ENCODE results near the gene CISD2. TPM values are rescaled to one million over a fixed set of nuclear protein-coding genes. Genes with fewer than 3 reads are reported as not detected.

Gene CISD2
- total RNA-seq, 3 donors from 2014 or later = 22.5 to 24.5 (median 23.1) TPM

GRCh38 chr4:102836596-102836995 lies 32.2 kb upstream of the CISD2 start:
- H3K4me3 ChIP-seq = no peak overlapping the region
- ATAC-seq = no peak
- intact Hi-C loops (cut with DNase I, micrococcal nuclease) = no loop called here

GRCh38 chr4:102842367-102842766 lies 26.4 kb upstream of the CISD2 start:
- Histone ChIP-seq H3K4me1 (ENCODE audit: low read depth) (no peaks in the 10 kb centered on the region), H3K36me3 (ENCODE audit: low read depth) (no peaks in the 10 kb centered on the region), H3K9me3 (no peaks in the 10 kb centered on the region), H3K4me3 (no peak overlapping the region)
- ATAC-seq (no peak), DNase-seq (no peak)
- TF ChIP-seq CTCF (IDR thresholded peaks at IDR 0.05) = no peak
- intact Hi-C loops (cut with DNase I, micrococcal nuclease) = no loop called here

More at GRCh38 chr4:102836596-102836995, 32.2 kb upstream of the CISD2 start:
- H3K4me1 ChIP-seq (ENCODE audit: low read depth) = no peaks in the 10 kb centered on the region
- TF ChIP-seq CTCF (IDR thresholded peaks at IDR 0.05) = no peak
- no peaks in the 10 kb centered on the region for H3K36me3 ChIP-seq (ENCODE audit: low read depth)
- H3K9me3 ChIP-seq = no peaks in the 10 kb centered on the region
- DNase-seq = no peak

DNA sequence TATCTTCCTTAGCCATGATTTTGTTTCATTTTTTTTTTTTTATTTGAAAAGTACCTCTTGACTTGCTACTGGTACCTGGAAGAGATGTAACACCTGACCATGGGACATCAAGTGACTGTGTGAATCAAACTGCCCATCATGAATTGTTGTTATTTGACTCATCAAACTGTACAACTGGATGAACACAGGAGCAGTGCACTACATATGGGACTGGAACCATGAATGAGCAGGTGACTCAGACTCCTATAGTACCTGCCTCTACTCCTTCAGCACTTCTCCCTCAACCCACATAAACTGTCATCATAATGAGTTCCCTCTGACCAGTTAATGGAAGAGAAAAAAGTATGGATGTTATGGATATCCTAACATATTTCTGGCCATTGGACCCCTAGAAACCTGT lies 25.5 kb upstream of the CISD2 start:
- H3K36me3 ChIP-seq (ENCODE audit: low read depth) = no peaks in the 10 kb centered on the region
- intact Hi-C loops (cut with DNase I, micrococcal nuclease) = no loop called here
- ATAC-seq (no peak), DNase-seq (no peak)
- TF ChIP-seq CTCF (IDR thresholded peaks at IDR 0.05) = no peak
- no peak overlapping the region for H3K4me3 ChIP-seq
- H3K9me3 ChIP-seq = no peaks in the 10 kb centered on the region
- H3K4me1 ChIP-seq (ENCODE audit: low read depth) = no peaks in the 10 kb centered on the region

- ATAC-seq = no peak
- no peaks in the 10 kb centered on the region for H3K4me1 ChIP-seq (ENCODE audit: low read depth)
These were observed 24.9 kb upstream of the CISD2 start for GRCh38 chr4:102843938-102844337.

GRCh38 chr4:102847687-102848086 lies 21.1 kb upstream of the CISD2 start:
- no peak for ATAC-seq
- Histone ChIP-seq H3K9me3 (no peaks in the 10 kb centered on the region), H3K4me3 (no peak overlapping the region), H3K4me1 (ENCODE audit: low read depth) (peaks cover 4% of the 10 kb centered on the region), H3K36me3 (ENCODE audit: low read depth) (no peaks in the 10 kb centered on the region)
- DNase-seq = no peak
- TF ChIP-seq CTCF (IDR thresholded peaks at IDR 0.05) = no peak
- intact Hi-C loops (cut with DNase I, micrococcal nuclease) = no loop called here

More at GRCh38 chr4:102843938-102844337, 24.9 kb upstream of the CISD2 start:
- intact Hi-C loops (cut with DNase I, micrococcal nuclease) = no loop called here
- no peak for TF ChIP-seq CTCF (IDR thresholded peaks at IDR 0.05)
- Histone ChIP-seq H3K36me3 (ENCODE audit: low read depth) (no peaks in the 10 kb centered on the region), H3K9me3 (no peaks in the 10 kb centered on the region), H3K4me3 (no peak overlapping the region)
- DNase-seq = no peak

GRCh38 chr4:102849579-102850104 lies 19.1 kb upstream of the CISD2 start:
- H3K36me3 ChIP-seq (ENCODE audit: low read depth) = no peaks in the 10 kb centered on the region
- H3K4me3 ChIP-seq = no peak overlapping the region
- DNase-seq (no peak), ATAC-seq (no peak)
- TF ChIP-seq CTCF (IDR thresholded peaks at IDR 0.05) = no peak
- peaks cover 4% of the 10 kb centered on the region for H3K4me1 ChIP-seq (ENCODE audit: low read depth)
- H3K9me3 ChIP-seq = no peaks in the 10 kb centered on the region
- intact Hi-C loops (cut with DNase I, micrococcal nuclease) = no loop called here

Measured in mucosa of descending colon (tissue), 3 donors.